Right lobe of liver (tissue), 4 donors: ENCODE measurements around the gene KRTAP12-2.

ENCODE experiments used
- POLR2A ChIP-seq: fragments of 450-650 bp; IDR thresholded peaks from one replicate; pipeline ENCODE4 v1.6.1; 2017; ENCODE audit warnings: antibody characterized with exemption, mild to moderate bottlenecking
- TF ChIP-seq, protein P1 (sequence below), 4 donors: fragments of 200-600 bp in 3 of 4; fragments of 450-650 bp in 1 of 4; IDR thresholded peaks; one replicate each; pipeline versions ENCODE4 v1.5.1 to v1.8.0; 2016 to 2022; ENCODE audit warnings: antibody characterized with exemption in 4 of 4, mild to moderate bottlenecking in 2 of 4
- donor health status: DM: no; HTN: no; CAD: no.
- donor health status: DM: no; HTN: no; CAD: no.
- donor health status: DM: no; HTN: yes; CAD: no.

DNA sequence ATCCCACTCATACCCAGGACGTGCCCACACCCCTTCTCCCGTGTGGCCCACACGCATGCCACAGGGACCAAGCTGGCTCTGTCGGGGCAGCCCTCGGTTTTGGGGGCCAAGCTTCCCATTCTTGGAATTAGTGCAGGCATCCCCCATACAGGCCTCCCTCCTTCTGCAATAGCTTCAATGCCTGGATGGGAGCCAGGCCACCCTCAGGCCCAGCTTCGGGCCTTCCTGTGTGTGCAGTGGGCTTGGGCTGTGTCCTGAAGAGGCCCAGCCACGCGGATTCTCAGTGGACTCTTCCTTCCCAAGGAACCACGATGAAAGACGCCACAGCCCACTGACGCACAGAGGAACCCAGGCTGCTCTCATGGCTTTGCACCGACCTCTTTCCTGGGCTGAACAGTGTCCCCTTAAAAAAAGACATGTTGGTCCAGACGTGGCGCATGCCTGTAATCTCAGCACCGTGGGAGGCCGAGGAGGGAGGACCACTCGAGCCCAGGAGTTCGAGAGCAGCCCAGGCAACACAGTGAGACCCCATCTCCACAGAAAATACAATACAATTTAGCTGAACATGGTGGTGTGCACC lies 17.1 kb downstream of the KRTAP12-2 start:
- TF ChIP-seq POLR2A = no peak
- TF ChIP-seq, protein P1, sequence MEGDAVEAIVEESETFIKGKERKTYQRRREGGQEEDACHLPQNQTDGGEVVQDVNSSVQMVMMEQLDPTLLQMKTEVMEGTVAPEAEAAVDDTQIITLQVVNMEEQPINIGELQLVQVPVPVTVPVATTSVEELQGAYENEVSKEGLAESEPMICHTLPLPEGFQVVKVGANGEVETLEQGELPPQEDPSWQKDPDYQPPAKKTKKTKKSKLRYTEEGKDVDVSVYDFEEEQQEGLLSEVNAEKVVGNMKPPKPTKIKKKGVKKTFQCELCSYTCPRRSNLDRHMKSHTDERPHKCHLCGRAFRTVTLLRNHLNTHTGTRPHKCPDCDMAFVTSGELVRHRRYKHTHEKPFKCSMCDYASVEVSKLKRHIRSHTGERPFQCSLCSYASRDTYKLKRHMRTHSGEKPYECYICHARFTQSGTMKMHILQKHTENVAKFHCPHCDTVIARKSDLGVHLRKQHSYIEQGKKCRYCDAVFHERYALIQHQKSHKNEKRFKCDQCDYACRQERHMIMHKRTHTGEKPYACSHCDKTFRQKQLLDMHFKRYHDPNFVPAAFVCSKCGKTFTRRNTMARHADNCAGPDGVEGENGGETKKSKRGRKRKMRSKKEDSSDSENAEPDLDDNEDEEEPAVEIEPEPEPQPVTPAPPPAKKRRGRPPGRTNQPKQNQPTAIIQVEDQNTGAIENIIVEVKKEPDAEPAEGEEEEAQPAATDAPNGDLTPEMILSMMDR (IDR thresholded peaks at IDR 0.05) = no peak
